Naive thymus-derived CD4-positive, alpha-beta T cell (primary cell): Measurements from ENCODE around the gene PTTG1IP. TPM values are rescaled to one million over a fixed set of nuclear protein-coding genes. Genes with fewer than 3 reads are reported as not detected.

Source experiments
- ATAC-seq: fragments of 150-1000 bp; cut with Tn5 transposase; 2 replicates; pipeline ENCODE4 v1.10.0; 2021; ENCODE audit warnings: mild to moderate bottlenecking, moderate library complexity
- CTCF ChIA-PET: fragments of 350-600 bp; sonication (Branson Sonifier 250); formaldehyde crosslinking; loops from one replicate; lab custom pipeline; 2021; ENCODE audit warnings: antibody characterized with exemption; lab: Charles Lee
- POLR2A ChIA-PET: fragments of 350-600 bp; sonication (Branson Sonifier 250); formaldehyde crosslinking; loops from one replicate; lab custom pipeline; 2021; ENCODE audit warnings: antibody characterized with exemption, inconsistent platforms; lab: Charles Lee
- DNase-seq, 9 donors: peaks; one replicate each; pipeline versions ENCODE4 v3.0.0 to v3.0.0-alpha.2; 2020 to 2022; ENCODE audit warnings: mixed read lengths in 1 of 9
- H3K27ac ChIP-seq: one replicate; pipeline ENCODE4 v1.7.0; 2013; ENCODE audit warnings: mild to moderate bottlenecking, low read depth, low read length, moderate library complexity
- H3K27me3 ChIP-seq, 2 donors: one replicate each; pipeline ENCODE4 v1.7.0; 2013; ENCODE audit warnings: low read length in 2 of 2, mild to moderate bottlenecking in 2 of 2, moderate library complexity in 2 of 2; ENCODE audit not compliant: control insufficient read depth in 2 of 2, insufficient read depth in 2 of 2
- H3K36me3 ChIP-seq, 3 experiments: 1 replicate in 2 of 3; 2 replicates in 1 of 3; pipeline ENCODE4 v1.7.0; 2013; ENCODE audit warnings: low read length in 3 of 3, mild to moderate bottlenecking in 3 of 3, moderate library complexity in 1 of 3; ENCODE audit not compliant: insufficient read depth in 3 of 3, control insufficient read depth in 2 of 3
- H3K4me1 ChIP-seq, 2 donors: one replicate each; pipeline ENCODE4 v1.7.0; 2013; ENCODE audit warnings: low read length in 2 of 2, mild to moderate bottlenecking in 2 of 2, moderate library complexity in 1 of 2; ENCODE audit not compliant: control insufficient read depth in 2 of 2, insufficient read depth in 2 of 2
- H3K4me3 ChIP-seq: 2 replicates; pipeline ENCODE4 v1.7.0; 2013; ENCODE audit warnings: mild to moderate bottlenecking, low read length
- H3K9me3 ChIP-seq, 3 experiments: 1 replicate in 2 of 3; 2 replicates in 1 of 3; pipeline ENCODE4 v1.7.0; 2013; ENCODE audit warnings: low read length in 3 of 3; ENCODE audit not compliant: control insufficient read depth in 2 of 3
- H3K27ac Mint-ChIP-seq, 9 donors: one replicate each; pipeline ENCODE4 v1.8.0; 2020 to 2022; ENCODE audit warnings: mixed read lengths in 9 of 9, mild to moderate bottlenecking in 8 of 9, moderate library complexity in 5 of 9, inconsistent platforms in 2 of 9
- H3K27me3 Mint-ChIP-seq, 5 donors: one replicate each; pipeline ENCODE4 v1.8.0; 2021 to 2022; ENCODE audit warnings: mixed read lengths in 5 of 5, mild to moderate bottlenecking in 1 of 5
- H3K36me3 Mint-ChIP-seq, 5 donors: one replicate each; pipeline ENCODE4 v1.8.0; 2020 to 2022; ENCODE audit warnings: mixed read lengths in 5 of 5, mild to moderate bottlenecking in 3 of 5, inconsistent platforms in 1 of 5
- H3K4me1 Mint-ChIP-seq, 7 donors: one replicate each; pipeline ENCODE4 v1.8.0; 2020 to 2022; ENCODE audit warnings: mixed read lengths in 7 of 7, mild to moderate bottlenecking in 3 of 7, inconsistent platforms in 1 of 7
- H3K4me3 Mint-ChIP-seq, 10 donors: one replicate each; pipeline ENCODE4 v1.8.0; 2020 to 2022; ENCODE audit warnings: mild to moderate bottlenecking in 10 of 10, mixed read lengths in 10 of 10, moderate library complexity in 6 of 10, inconsistent platforms in 2 of 10
- H3K9me3 Mint-ChIP-seq, 11 donors: one replicate each; pipeline ENCODE4 v1.8.0; 2020 to 2022; ENCODE audit warnings: mixed read lengths in 11 of 11, mild to moderate bottlenecking in 4 of 11, inconsistent platforms in 1 of 11, moderate library complexity in 1 of 11
- intact Hi-C, 2 donors: fragments of 100-400 bp; cut with micrococcal nuclease; formaldehyde crosslinking; loops; one replicate each; pipeline ENCODE4 v1.15.1; 2023
- polyA plus RNA-seq, 2 donors: library from polyadenylated mRNA; unstranded; fragments of 300-500 nt; fragmentation: Illumina TruSeq; gene quantifications; one replicate each; pipeline ENCODE4 v1.2.3, GENCODE V29; 2021
- total RNA-seq, 6 experiments: library from RNA in 5 of 6; stranded (reverse) in 5 of 6; gene quantifications; 1 replicate in 5 of 6; 2 replicates in 1 of 6; pipeline ENCODE4 v1.2.3 and lab custom pipeline; 2021 to 2026

PTTG1IP gene
- total and polyA plus RNA-seq, 7 experiments from 2014 or later, result 60.9 to 122 (median 92.5) TPM

DNA sequence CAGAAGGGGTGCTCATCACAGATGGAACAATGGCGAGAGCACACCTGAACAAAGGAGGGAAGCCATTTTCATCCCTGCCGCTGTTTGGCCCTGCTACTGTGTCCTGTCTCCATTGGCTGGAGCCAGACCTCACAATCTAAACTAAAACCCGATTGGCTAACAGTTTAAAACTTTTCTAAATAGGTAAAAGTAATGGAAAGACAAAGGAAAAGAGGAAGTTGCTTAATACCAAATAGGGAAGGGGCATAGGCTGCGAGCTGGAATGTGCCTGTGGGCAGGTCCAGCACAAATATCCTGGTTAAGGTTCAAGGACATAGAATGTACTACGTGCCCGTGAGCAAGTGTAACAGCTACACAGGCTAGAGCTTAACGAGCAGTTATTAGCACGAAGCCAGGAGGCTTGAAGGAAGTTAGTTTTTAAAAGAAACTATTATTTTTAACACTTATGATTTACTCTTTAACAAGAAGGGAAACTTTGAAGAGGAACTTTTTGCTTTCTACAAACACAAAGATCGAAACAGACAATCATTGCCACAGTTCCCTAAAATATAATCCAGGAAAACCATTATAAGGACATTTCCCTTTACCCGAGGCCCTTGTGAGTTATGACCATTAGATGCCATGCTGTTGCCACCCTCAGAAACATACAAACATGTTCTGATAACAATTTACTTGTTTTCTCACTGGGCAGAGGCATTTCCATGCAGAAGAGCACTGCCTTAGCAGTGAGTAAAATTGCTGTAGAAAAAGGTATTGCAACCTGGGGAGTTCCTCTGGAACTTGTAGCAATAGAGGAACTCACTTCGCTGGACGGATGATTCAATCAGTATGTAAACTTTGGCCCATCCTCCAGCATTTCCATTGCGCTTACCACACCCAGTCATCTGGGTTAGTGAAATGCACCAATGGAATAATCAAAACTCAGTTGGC lies 4.8 kb upstream of the PTTG1IP start:
- ATAC-seq (no peak), DNase-seq (no peak)
- H3K27me3 ChIP-seq, result no peaks in the 10 kb centered on the region
- no peak overlapping the region for H3K4me3 ChIP-seq
- no peak overlapping the region for H3K4me3 Mint-ChIP-seq
- H3K36me3 ChIP-seq, result no peaks in the 10 kb centered on the region
- no peaks in the 10 kb centered on the region for H3K27me3 Mint-ChIP-seq
- peaks cover 0 to 1% (median 0%) of the 10 kb centered on the region in 5 donors for H3K36me3 Mint-ChIP-seq
- peaks cover 24 to 48% (median 41%) of the 10 kb centered on the region in 7 donors for H3K4me1 Mint-ChIP-seq
- H3K27ac Mint-ChIP-seq, result peak overlapping the region in 2 of 9 donors; percentile 51 to 74
- peaks cover 0 to 3% (median 0%) of the 10 kb centered on the region in 11 donors for H3K9me3 Mint-ChIP-seq
- ChIA-PET CTCF (interaction anchor here (1.3 to 1.5 kb wide), 2 partner anchors 54 to 77 kb away, joined by 4 to 5 read pairs; partner anchors contain the start of gene UBE2G2), POLR2A (interaction anchor here (0.7 to 1.6 kb wide), 4 partner anchors 14 to 35 kb away, joined by 3 to 4 read pairs (median 3); no protein-coding TSS in a partner anchor)
- H3K9me3 ChIP-seq, result no peaks in the 10 kb centered on the region
- intact Hi-C loops, result loop anchor here in 1 of 2 donors (10.0 kb wide), 1 partner anchor 1904 kb away; the partner anchor contains the start of gene PKNOX1
- no peak overlapping the region for H3K27ac ChIP-seq
- peaks cover 8 to 28% of the 10 kb centered on the region in 2 donors for H3K4me1 ChIP-seq

DNA sequence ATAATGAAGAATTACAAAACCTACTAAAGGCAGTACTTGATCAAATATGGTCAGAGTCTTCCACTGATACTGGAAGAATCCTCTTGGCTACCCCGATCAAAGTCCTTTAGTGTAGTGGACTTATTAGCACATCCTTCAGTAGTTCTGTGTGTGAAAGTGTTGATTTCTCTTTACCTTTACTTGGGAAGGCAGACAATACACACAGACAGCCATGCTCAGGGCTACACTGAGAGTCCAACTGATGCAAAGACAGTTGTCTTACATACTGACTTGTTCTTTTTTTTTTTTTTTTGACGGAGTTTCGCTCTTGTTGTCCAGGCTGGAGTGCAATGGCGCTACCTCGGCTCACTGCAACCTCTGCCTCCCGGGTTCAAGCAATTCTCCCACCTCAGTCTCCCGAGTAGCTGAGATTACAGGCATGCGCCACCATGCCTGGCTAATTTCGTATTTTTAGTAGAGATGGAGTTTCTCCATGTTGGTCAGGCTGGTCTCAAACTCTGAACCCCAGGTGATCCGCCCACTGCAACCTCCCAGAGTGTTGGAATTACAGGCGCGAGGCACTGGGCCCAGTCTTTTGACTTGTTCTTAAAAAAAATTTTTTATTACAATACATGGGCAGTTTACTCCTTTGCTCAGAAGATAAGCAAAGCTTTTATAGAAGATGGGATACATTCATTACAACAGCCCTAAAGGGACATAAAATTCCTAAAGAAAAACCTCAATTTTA lies 3.5 kb upstream of the PTTG1IP start:
- no peak for ATAC-seq
- Mint-ChIP-seq H3K36me3 (peaks cover 0 to 3% (median 0%) of the 10 kb centered on the region in 5 donors), H3K27ac (peak overlapping the region in 1 of 9 donors; percentile 9), H3K9me3 (peaks cover 0 to 3% (median 0%) of the 10 kb centered on the region in 11 donors), H3K4me3 (no peak overlapping the region), H3K27me3 (no peaks in the 10 kb centered on the region), H3K4me1 (peaks cover 24 to 43% (median 39%) of the 10 kb centered on the region in 7 donors)
- POLR2A ChIA-PET, result interaction anchor here (0.7 to 5.5 kb wide), 11 partner anchors 15 to 76 kb away, joined by 3 to 52 read pairs (median 4); partner anchors contain the start of genes SUMO3 and UBE2G2
- no peak for DNase-seq
- H3K9me3 ChIP-seq, result no peaks in the 10 kb centered on the region
- CTCF ChIA-PET, result interaction anchor here (0.6 to 6.2 kb wide), 4 partner anchors 55 to 484 kb away, joined by 3 to 56 read pairs (median 4); partner anchors contain the start of gene UBE2G2
- H3K4me1 ChIP-seq, result peaks cover 14 to 26% of the 10 kb centered on the region in 2 donors
- H3K4me3 ChIP-seq, result no peak overlapping the region
- intact Hi-C loops, result loop anchor here in 1 of 2 donors (10.0 kb wide), 1 partner anchor 1902 kb away; the partner anchor contains the start of gene PKNOX1
- H3K36me3 ChIP-seq, result peaks cover 0 to 6% (median 0%) of the 10 kb centered on the region in 3 experiments
- H3K27ac ChIP-seq, result no peak overlapping the region
- H3K27me3 ChIP-seq, result no peaks in the 10 kb centered on the region

DNA sequence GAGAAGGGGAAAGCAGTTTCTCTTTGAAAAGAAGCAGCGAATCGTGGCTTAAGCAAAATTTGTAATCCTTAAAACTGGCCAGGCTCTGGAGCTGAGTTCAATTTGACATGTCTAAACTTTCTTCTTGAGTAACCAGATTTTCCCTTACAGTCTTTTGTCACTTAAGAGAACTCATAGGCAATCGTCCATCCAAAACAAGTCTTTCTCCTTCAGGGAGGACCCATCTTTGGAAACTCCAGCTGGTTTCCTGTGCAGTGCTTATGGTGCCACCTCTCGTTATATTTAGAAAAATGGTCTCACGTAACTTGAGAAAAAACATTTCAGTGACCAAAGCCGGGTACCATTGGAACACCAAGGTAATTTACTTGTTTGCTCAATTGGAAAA lies 1.8 kb upstream of the PTTG1IP start:
- Mint-ChIP-seq H3K4me1 (peaks cover 25 to 43% (median 39%) of the 10 kb centered on the region in 7 donors), H3K4me3 (peak overlapping the region; percentile 86 to 97 (median 92)), H3K27ac (peak overlapping the region; percentile 84 to 97 (median 92)), H3K9me3 (no peaks in the 10 kb centered on the region), H3K27me3 (no peaks in the 10 kb centered on the region), H3K36me3 (peaks cover 0 to 5% (median 0%) of the 10 kb centered on the region in 5 donors)
- H3K27ac ChIP-seq, result peak overlapping the region; percentile 81
- ChIA-PET CTCF (interaction anchor here (0.7 to 6.2 kb wide), 10 partner anchors 9 to 365 kb away, joined by 3 to 56 read pairs (median 4); partner anchors contain the start of gene UBE2G2), POLR2A (interaction anchor here (0.7 to 5.5 kb wide), 9 partner anchors 29 to 74 kb away, joined by 3 to 52 read pairs (median 7); partner anchors contain the start of genes SUMO3 and UBE2G2)
- intact Hi-C loops, result loop anchor here (1.0 to 10.0 kb wide), 8 partner anchors 10 to 1901 kb away; partner anchors contain the start of genes UBE2G2 (in 2 of the 2) and PKNOX1 (in 1 of the 2)
- H3K9me3 ChIP-seq, result no peaks in the 10 kb centered on the region
- peaks cover 26 to 31% of the 10 kb centered on the region in 2 donors for H3K4me1 ChIP-seq
- peak in 4 of 9 donors; percentile 35 to 54 (median 39) for DNase-seq
- peaks cover 0 to 6% (median 0%) of the 10 kb centered on the region in 3 experiments for H3K36me3 ChIP-seq
- no peaks in the 10 kb centered on the region for H3K27me3 ChIP-seq
- no peak for ATAC-seq
- H3K4me3 ChIP-seq, result peak overlapping the region; percentile 71

DNA sequence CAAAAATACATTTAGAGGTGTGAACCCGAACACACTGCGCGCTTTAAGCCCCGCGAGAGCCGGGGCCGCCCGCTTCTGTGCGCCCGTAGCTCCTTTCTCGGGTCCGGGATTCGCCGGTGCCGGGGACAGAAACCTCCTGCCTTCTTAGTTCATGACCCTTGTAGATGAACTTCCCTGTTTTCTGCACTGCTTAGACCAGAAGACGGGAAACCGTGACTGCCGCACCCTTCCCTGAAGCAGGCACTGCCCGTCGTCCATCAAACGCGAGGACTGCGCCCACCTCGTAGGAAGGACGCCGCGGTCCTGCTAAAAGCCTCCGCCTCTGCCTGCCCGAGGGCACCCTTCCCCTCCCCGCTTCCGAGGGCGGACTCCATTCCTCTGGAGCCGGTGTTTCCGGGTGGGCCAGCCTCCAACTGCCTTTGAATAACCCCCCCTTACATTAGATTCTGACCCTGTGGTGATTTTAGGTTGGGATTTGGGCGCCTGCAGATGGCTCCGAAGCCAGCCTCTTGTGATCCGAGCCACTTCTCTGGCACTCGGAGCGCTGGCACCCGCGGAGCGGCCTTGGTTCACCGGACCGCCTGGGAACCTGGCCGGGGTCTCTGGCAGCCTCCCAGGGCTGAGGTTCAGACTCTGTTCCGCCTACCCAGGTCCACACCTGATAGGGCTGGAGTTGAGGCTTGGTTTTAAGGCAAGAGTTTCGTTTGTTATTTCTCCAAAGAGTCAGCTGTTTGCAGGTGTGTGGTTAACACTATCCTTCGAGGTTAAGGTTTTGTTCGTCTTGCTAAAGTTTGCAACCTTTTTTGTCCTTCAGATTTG lies 1.2 kb upstream of the PTTG1IP start:
- peak overlapping the region; percentile 71 for H3K4me3 ChIP-seq

DNA sequence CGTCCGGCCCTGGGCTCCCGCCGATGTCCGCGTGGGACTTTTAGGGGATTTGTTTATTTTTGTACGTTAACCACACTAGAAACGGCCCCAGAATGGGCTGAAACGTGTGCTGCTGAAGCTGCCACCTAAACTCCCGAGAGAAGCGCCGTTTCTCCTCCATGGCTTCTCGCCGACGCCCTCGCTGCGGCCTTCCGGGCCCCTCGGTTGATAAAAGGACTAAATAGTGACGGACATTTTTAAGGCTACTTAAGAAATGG lies 678 bp upstream of the PTTG1IP start:
- Mint-ChIP-seq H3K36me3 (peaks cover 0 to 4% (median 0%) of the 10 kb centered on the region in 5 donors), H3K27me3 (no peaks in the 10 kb centered on the region), H3K4me3 (peak overlapping the region; percentile 86 to 97 (median 92)), H3K9me3 (no peaks in the 10 kb centered on the region), H3K27ac (peak overlapping the region; percentile 84 to 97 (median 92)), H3K4me1 (peaks cover 25 to 50% (median 42%) of the 10 kb centered on the region in 7 donors)
- ATAC-seq (no peak), DNase-seq (no peak)
- H3K4me3 ChIP-seq, result peak overlapping the region; percentile 71
- POLR2A ChIA-PET, result interaction anchor here (0.7 to 5.5 kb wide), 21 partner anchors 10 to 202 kb away, joined by 3 to 52 read pairs (median 6); partner anchors contain the start of genes SLX9, SUMO3 and UBE2G2
- CTCF ChIA-PET, result interaction anchor here (0.6 to 6.2 kb wide), 3 partner anchors 53 to 252 kb away, joined by 3 to 56 read pairs (median 3); partner anchors contain the start of gene UBE2G2
- peaks cover 0 to 6% (median 0%) of the 10 kb centered on the region in 3 experiments for H3K36me3 ChIP-seq
- peaks cover 28 to 40% of the 10 kb centered on the region in 2 donors for H3K4me1 ChIP-seq
- H3K27me3 ChIP-seq, result no peaks in the 10 kb centered on the region
- peak overlapping the region; percentile 81 for H3K27ac ChIP-seq
- no peaks in the 10 kb centered on the region for H3K9me3 ChIP-seq
- intact Hi-C loops, result loop anchor here (1.0 to 10.0 kb wide), 7 partner anchors 41 to 1899 kb away; partner anchors contain the start of gene PKNOX1 (in 1 of the 2)

More for the DNA sequence above, 1.2 kb upstream of the PTTG1IP start:
- Histone ChIP-seq H3K27ac (peak overlapping the region; percentile 81), H3K27me3 (no peaks in the 10 kb centered on the region), H3K9me3 (no peaks in the 10 kb centered on the region), H3K36me3 (peaks cover 0 to 6% (median 0%) of the 10 kb centered on the region in 3 experiments), H3K4me1 (peaks cover 26 to 35% of the 10 kb centered on the region in 2 donors)
- Mint-ChIP-seq H3K27ac (peak overlapping the region; percentile 84 to 97 (median 92)), H3K4me3 (peak overlapping the region; percentile 86 to 97 (median 92)), H3K4me1 (peaks cover 25 to 46% (median 40%) of the 10 kb centered on the region in 7 donors), H3K27me3 (no peaks in the 10 kb centered on the region), H3K9me3 (no peaks in the 10 kb centered on the region), H3K36me3 (peaks cover 0 to 4% (median 0%) of the 10 kb centered on the region in 5 donors)
- DNase-seq (peak in 4 of 9 donors; percentile 43 to 52 (median 47)), ATAC-seq (peak; percentile 5)
- intact Hi-C loops, result loop anchor here (1.0 to 10.0 kb wide), 12 partner anchors 9 to 1900 kb away; partner anchors contain the start of genes UBE2G2 (in 2 of the 2) and PKNOX1 (in 1 of the 2)
- ChIA-PET CTCF (interaction anchor here (0.6 to 6.2 kb wide), 11 partner anchors 18 to 364 kb away, joined by 3 to 56 read pairs (median 3); partner anchors contain the start of gene UBE2G2), POLR2A (interaction anchor here (0.7 to 5.5 kb wide), 21 partner anchors 11 to 94 kb away, joined by 3 to 52 read pairs (median 6); partner anchors contain the start of genes SLX9, SUMO3 and UBE2G2)
